HL-60/S4 (cell line): ENCODE results near the gene COQ8A.

ENCODE experiments used
- in situ Hi-C: fragments of 300-500 bp; cut with MboI; formaldehyde crosslinking; loops from 2 replicates; pipeline ENCODE4 v1.14.3; 2022; ENCODE audit warnings: low sequenced_read_pairs

Gene COQ8A

GRCh38 chr1:227003165-227003564 is 63.1 kb downstream of the COQ8A start:
- in situ Hi-C loops = no loop called here

- in situ Hi-C loops = no loop called here
Measured at GRCh38 chr1:227004796-227005195, 64.7 kb downstream of the COQ8A start.

GRCh38 chr1:227006226-227006796 is 66.2 kb downstream of the COQ8A start:
- in situ Hi-C loops = no loop called here

- in situ Hi-C loops = no loop called here
Measured at GRCh38 chr1:227009937-227010336, 69.8 kb downstream of the COQ8A start.

- in situ Hi-C loops = no loop called here
Measured at GRCh38 chr1:227010645-227011044, 70.6 kb downstream of the COQ8A start.

GRCh38 chr1:227016990-227017389 is 76.9 kb downstream of the COQ8A start:
- in situ Hi-C loops = no loop called here

GRCh38 chr1:227032396-227032795 is 92.3 kb downstream of the COQ8A start:
- in situ Hi-C loops = no loop called here

- in situ Hi-C loops = no loop called here
Measured at GRCh38 chr1:227033880-227034279, 93.8 kb downstream of the COQ8A start.

- in situ Hi-C loops = no loop called here
Measured at GRCh38 chr1:227035316-227035715, 95.2 kb downstream of the COQ8A start.

- in situ Hi-C loops = no loop called here
Measured at GRCh38 chr1:227037121-227037520, 97.0 kb downstream of the COQ8A start.
